AG04450 (cell line): ENCODE data around the gene PAX6. TPM values are rescaled to one million over a fixed set of nuclear protein-coding genes. Genes with fewer than 3 reads are reported as not detected.

Experiments used
- CTCF ChIA-PET: fragments of 300-600, 350-600 bp; formaldehyde crosslinking; extraction: SDS; loops from one replicate; lab custom pipeline; 2022; ENCODE audit warnings: antibody characterized with exemption, inconsistent platforms; lab: Charles Lee
- POLR2A ChIA-PET: fragments of 350-600 bp; formaldehyde crosslinking; extraction: SDS; loops from one replicate; lab custom pipeline; 2021; ENCODE audit warnings: antibody characterized with exemption, inconsistent platforms; lab: Yijun Ruan, JAX
- DNase-seq: peaks from one replicate; pipeline ENCODE4 v3.0.0-alpha.2; 2011; ENCODE audit warnings: low read depth, low spot score
- H3K27ac ChIP-seq: one replicate; pipeline ENCODE4 v1.5.1; 2012; ENCODE audit warnings: low read depth, low read length, control low read depth
- H3K27me3 ChIP-seq: one replicate; pipeline ENCODE4 v1.6.0; 2012; ENCODE audit warnings: low read length; ENCODE audit not compliant: control insufficient read depth, insufficient read depth
- H3K4me3 ChIP-seq: 2 replicates; pipeline ENCODE4 v1.5.1; 2011; ENCODE audit warnings: mild to moderate bottlenecking, low read depth, low read length, control low read depth
- H3K9me3 ChIP-seq: 2 replicates; pipeline ENCODE4 v1.5.1; 2012; ENCODE audit warnings: low read length; ENCODE audit not compliant: control insufficient read depth, insufficient read depth
- CTCF ChIP-seq: IDR thresholded peaks from 2 replicates; pipeline ENCODE4 v1.5.1; 2011; ENCODE audit warnings: low read depth, low read length, control low read depth, inconsistent platforms
- polyA plus RNA-seq: library from polyadenylated mRNA; depleted of rRNA; stranded (reverse); fragments of >200 nt; gene quantifications from 2 replicates; pipeline ENCODE4 v1.2.3, GENCODE V29; 2011

The PAX6 gene
- polyA plus RNA-seq, 1 experiment, result not detected

- ChIA-PET CTCF (no interaction called here), POLR2A (no interaction called here)
- DNase-seq, result no peak
- TF ChIP-seq CTCF, result no peak
- H3K27me3 ChIP-seq, result peaks cover 3% of the 10 kb centered on the region
- no peak overlapping the region for H3K4me3 ChIP-seq
- no peaks in the 10 kb centered on the region for H3K9me3 ChIP-seq
- H3K27ac ChIP-seq, result no peak overlapping the region
These were observed 24.0 kb downstream of the PAX6 start for GRCh38 chr11:31786996-31787685.

- POLR2A ChIA-PET, result no interaction called here
- TF ChIP-seq CTCF, result no peak
- H3K4me3 ChIP-seq, result no peak overlapping the region
- H3K27ac ChIP-seq, result no peak overlapping the region
- no peak for DNase-seq
- H3K27me3 ChIP-seq, result no peaks in the 10 kb centered on the region
- CTCF ChIA-PET, result interaction anchor here (0.5 to 1.0 kb wide), 3 partner anchors 8 to 307 kb away, joined by 3 read pairs; no protein-coding TSS in a partner anchor
- H3K9me3 ChIP-seq, result no peaks in the 10 kb centered on the region
These were observed 26.5 kb downstream of the PAX6 start for GRCh38 chr11:31784611-31785010.

GRCh38 chr11:31783252-31783651 is 27.9 kb downstream of the PAX6 start:
- ChIA-PET CTCF (no interaction called here), POLR2A (no interaction called here)
- TF ChIP-seq CTCF, result no peak
- Histone ChIP-seq H3K4me3 (no peak overlapping the region), H3K27ac (no peak overlapping the region), H3K9me3 (no peaks in the 10 kb centered on the region), H3K27me3 (no peaks in the 10 kb centered on the region)
- DNase-seq, result no peak

- TF ChIP-seq CTCF, result no peak
- H3K4me3 ChIP-seq, result no peak overlapping the region
- no peaks in the 10 kb centered on the region for H3K9me3 ChIP-seq
- CTCF ChIA-PET, result no interaction called here
- no peak overlapping the region for H3K27ac ChIP-seq
- no peaks in the 10 kb centered on the region for H3K27me3 ChIP-seq
- POLR2A ChIA-PET, result no interaction called here
- DNase-seq, result no peak
These were observed 28.9 kb downstream of the PAX6 start for GRCh38 chr11:31782257-31782656.

GRCh38 chr11:31780480-31780971 is 30.6 kb downstream of the PAX6 start:
- no peak for TF ChIP-seq CTCF
- Histone ChIP-seq H3K9me3 (no peaks in the 10 kb centered on the region), H3K4me3 (no peak overlapping the region), H3K27me3 (no peaks in the 10 kb centered on the region), H3K27ac (no peak overlapping the region)
- ChIA-PET POLR2A (no interaction called here), CTCF (interaction anchor here (1.0 to 1.5 kb wide), 2 partner anchors 14 to 139 kb away, joined by 3 read pairs; no protein-coding TSS in a partner anchor)
- no peak for DNase-seq
